Small intestine (tissue), 7 donors: ENCODE results near the gene PPP1R3C. TPM values are rescaled to one million over a fixed set of nuclear protein-coding genes. Genes with fewer than 3 reads are reported as not detected.
A peak's percentile ranks its signal among the peaks of the same experiment; 100 is the strongest.

Experiments used
- DNase-seq, 2 donors: peaks; one replicate each; pipeline versions ENCODE4 v3.0.0 to v3.0.0-alpha.2; 2013
- FAIRE-seq: peaks from 2 replicates; lab custom pipeline; 2012; peaks lifted over from hg19 to GRCh38; lab: Jason Lieb, UNC
- H3K27ac ChIP-seq, 3 donors: one replicate each; pipeline ENCODE4 v1.5.1; 2013; ENCODE audit warnings: low read length in 2 of 3, mild to moderate bottlenecking in 2 of 3, control low read depth in 1 of 3, inconsistent platforms in 1 of 3, low read depth in 1 of 3, moderate library complexity in 1 of 3
- H3K27me3 ChIP-seq, 3 donors: one replicate each; pipeline ENCODE4 v1.6.1; 2013; ENCODE audit warnings: low read length in 3 of 3, inconsistent platforms in 1 of 3; ENCODE audit not compliant: control insufficient read depth in 3 of 3, insufficient read depth in 3 of 3
- H3K36me3 ChIP-seq, 3 donors: one replicate each; pipeline ENCODE4 v1.6.1; 2013; ENCODE audit warnings: low read length in 3 of 3, inconsistent platforms in 1 of 3, low read depth in 1 of 3, mild to moderate bottlenecking in 1 of 3, moderate library complexity in 1 of 3; ENCODE audit not compliant: control insufficient read depth in 3 of 3, insufficient read depth in 2 of 3
- H3K4me1 ChIP-seq, 3 donors: one replicate each; pipeline ENCODE4 v1.6.1; 2013; ENCODE audit warnings: low read length in 2 of 3, inconsistent platforms in 1 of 3, low read depth in 1 of 3, mild to moderate bottlenecking in 1 of 3, moderate library complexity in 1 of 3; ENCODE audit not compliant: control insufficient read depth in 3 of 3, insufficient read depth in 2 of 3
- H3K4me3 ChIP-seq, 3 donors: one replicate each; pipeline ENCODE4 v1.5.1; 2013; ENCODE audit warnings: low read length in 3 of 3, control low read depth in 1 of 3, inconsistent platforms in 1 of 3, low read depth in 1 of 3, mild to moderate bottlenecking in 1 of 3, moderate library complexity in 1 of 3
- H3K9me3 ChIP-seq, 2 donors: one replicate each; pipeline ENCODE4 v1.6.1; 2013; ENCODE audit warnings: low read depth in 1 of 2, low read length in 1 of 2; ENCODE audit not compliant: control insufficient read depth in 2 of 2, insufficient read depth in 1 of 2
- WGBS, 3 donors: extraction: QIAGEN DNeasy Blood & Tissue Kit; methylation state at CpG; one replicate each; pipeline ENCODE4 v1.1.7; 2013; 5-methylcytosine and 5-hydroxymethylcytosine counted together
- polyA plus RNA-seq, 4 donors: library from polyadenylated mRNA; stranded (reverse) in 3 of 4; unstranded in 1 of 4; fragments of 200-250 nt in 3 of 4; fragments of 120-200 nt in 1 of 4; gene quantifications; one replicate each; pipeline versions ENCODE4 v1.2.1 to v1.2.3, GENCODE V29; 2013
- donor health status: healthy with polysubstance abuse.
- donor health status: control.
- donor health status: control.
- donor health status: Bipolar disorder and iron deficiency.
- donor health status: healthy.

PPP1R3C gene
- polyA plus RNA-seq, 4 donors, result 0.89 to 41.5 (median 2.2) TPM

DNA sequence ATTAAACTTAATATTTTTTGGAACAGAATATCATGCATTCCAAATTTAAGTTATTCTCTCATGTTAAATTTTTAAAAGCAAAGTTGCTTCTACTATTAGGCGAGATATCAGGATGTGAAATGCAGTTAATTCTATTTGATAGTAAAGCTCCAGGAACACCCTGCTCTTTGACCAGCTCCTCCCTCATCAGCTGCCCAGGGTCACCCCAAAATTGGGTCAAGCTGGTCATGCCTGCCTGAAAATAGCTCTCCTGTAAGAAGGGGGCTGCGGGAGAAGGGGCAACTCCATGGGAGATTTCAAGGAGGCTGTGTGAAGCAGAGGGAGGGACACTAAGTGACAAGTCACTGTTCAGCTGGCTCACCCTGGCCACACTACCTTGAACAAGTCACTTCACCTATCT is 5.9 kb downstream of the PPP1R3C start:
- Histone ChIP-seq H3K27ac (no peak overlapping the region), H3K4me1 (no peaks in the 10 kb centered on the region), H3K36me3 (peaks cover 0 to 21% (median 0%) of the 10 kb centered on the region in 3 donors), H3K4me3 (no peak overlapping the region), H3K27me3 (no peaks in the 10 kb centered on the region), H3K9me3 (peaks cover 0 to 4% of the 10 kb centered on the region in 2 donors)
- DNase-seq, result no peak
- FAIRE-seq, result no peak
- 86 to 88% (median 87%) methylated on average over 2 of the region's 2 CpGs for WGBS, 3 donors

DNA sequence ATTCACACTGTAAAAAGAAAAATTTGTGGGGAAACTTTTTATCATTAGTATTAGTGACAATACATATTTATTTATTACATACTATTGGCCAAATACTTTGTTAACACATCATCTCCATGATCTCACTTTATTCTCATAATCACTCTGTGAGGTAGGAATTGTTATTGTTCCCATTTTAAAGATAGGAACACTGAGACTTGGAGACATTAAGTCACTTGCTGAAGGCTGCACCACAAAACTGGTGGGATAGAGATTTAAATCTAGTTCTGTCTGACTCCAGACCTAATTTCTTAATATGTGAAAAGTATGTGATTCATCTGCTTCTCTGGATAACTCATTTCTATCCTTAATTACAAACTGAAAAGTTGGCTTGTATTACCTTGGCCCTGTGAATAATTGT is 8.2 kb downstream of the PPP1R3C start:
- H3K36me3 ChIP-seq, result peaks cover 0 to 13% (median 0%) of the 10 kb centered on the region in 3 donors
- H3K27ac ChIP-seq, result no peak overlapping the region
- H3K4me1 ChIP-seq, result no peaks in the 10 kb centered on the region
- DNase-seq (no peak), FAIRE-seq (no peak)
- peaks cover 0 to 6% of the 10 kb centered on the region in 2 donors for H3K9me3 ChIP-seq
- no peaks in the 10 kb centered on the region for H3K27me3 ChIP-seq
- H3K4me3 ChIP-seq, result no peak overlapping the region

DNA sequence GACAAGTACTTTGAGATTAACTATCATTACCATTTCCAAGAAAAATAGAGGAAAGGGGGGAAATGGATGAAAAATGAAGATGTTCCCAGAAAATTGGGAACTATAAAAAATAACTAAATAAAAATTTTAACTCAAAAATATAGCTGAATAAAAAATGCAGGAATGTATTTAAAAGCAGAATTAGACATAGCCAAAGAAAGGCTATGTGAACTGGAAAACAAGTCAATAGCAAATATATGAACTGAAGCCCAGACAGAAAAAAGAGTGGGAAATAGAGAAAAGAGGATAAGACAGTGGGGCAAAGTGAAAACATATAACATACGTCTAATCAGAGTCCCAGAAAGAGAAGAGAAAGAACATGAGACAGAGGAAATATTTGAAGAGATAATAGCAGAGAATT is 10.3 kb downstream of the PPP1R3C start:
- Histone ChIP-seq H3K4me1 (no peaks in the 10 kb centered on the region), H3K4me3 (no peak overlapping the region), H3K27me3 (no peaks in the 10 kb centered on the region), H3K27ac (no peak overlapping the region), H3K36me3 (peaks cover 0 to 13% (median 0%) of the 10 kb centered on the region in 3 donors), H3K9me3 (peaks cover 0 to 8% of the 10 kb centered on the region in 2 donors)
- 87 to 100% (median 89%) methylated on average over 1 of the region's 1 CpG for WGBS, 3 donors
- FAIRE-seq, result no peak
- DNase-seq, result no peak

DNA sequence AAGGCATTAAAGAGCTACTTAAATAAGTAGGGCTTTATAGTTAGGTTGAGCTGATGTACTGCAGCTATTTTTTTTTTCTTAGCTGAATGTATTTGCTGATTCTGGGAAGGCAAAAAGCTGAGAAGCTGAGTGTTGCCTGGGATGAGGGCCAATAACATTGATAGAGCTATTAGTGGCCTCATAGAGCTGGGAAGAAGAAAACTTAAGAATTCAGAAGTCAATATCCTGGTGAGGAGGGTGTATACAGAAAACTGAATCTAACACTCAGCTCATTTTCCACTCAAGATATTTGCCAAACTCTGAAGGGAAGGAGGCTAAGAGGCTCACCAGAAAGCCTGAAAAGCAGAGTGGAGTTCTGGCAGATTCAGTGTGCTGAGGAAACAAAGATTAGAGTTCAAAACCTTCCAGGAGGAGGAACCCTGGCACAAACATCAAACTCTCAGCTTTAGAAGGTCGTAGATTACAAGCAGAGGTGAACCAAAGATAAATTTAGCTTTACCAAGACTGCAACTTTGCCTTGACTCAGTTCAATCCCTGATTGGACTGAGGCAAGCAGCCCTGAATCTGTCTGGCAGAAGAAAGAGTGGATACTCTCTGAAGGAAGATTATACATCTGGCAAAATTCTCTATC is 11.3 kb downstream of the PPP1R3C start:
- FAIRE-seq (no peak), DNase-seq (no peak)
- Histone ChIP-seq H3K4me3 (no peak overlapping the region), H3K36me3 (peaks cover 0 to 7% (median 0%) of the 10 kb centered on the region in 3 donors), H3K27me3 (no peaks in the 10 kb centered on the region), H3K27ac (no peak overlapping the region), H3K4me1 (no peaks in the 10 kb centered on the region), H3K9me3 (peaks cover 0 to 8% of the 10 kb centered on the region in 2 donors)
- WGBS, 3 donors, result 27 to 63% (median 31%) methylated on average over 1 of the region's 1 CpG

DNA sequence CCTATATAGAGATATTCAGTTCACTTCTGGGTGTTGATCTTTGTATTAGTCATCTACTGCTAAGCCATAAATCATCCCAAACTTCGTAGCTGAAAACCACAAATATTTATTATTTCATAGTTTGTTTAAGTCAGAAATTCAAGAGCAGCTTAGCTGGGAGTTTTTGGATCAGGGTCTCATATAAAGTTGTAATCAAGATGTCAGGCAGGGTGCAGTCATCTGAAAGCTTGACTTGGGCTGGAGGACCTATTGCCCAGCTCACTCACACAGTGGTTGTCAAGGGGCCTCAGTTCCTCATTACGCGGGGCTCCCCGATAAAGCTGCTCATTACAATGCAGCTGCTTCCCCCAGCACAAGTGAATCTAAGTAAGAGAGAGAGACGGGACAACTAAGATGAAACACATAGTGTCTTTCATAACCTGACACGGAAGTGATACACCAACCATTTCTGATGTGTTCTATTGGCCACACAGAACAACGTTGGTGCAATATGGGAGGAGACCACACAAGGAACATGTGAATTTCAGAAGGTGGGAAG is 15.7 kb downstream of the PPP1R3C start:
- WGBS, 3 donors, result 68 to 75% (median 68%) methylated on average over 7 of the region's 7 CpGs

DNA sequence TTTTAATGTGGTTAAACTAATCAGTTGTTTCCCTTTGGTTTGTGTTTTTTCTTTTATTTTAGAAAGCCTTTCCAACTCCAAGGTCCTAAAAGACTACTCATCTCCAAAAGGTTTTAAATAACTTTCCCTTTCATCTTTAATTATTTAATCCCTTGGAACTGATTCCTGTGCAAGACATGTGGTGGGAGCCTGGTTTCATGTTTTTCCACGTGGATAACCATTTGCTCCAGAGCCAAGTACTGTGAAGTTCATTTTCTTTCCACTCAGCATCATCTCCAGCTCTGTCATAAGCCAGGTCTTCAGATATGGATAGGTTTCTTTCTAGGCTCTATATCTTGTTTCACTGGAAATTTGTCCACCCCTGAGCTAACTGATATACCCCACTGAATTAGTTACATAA is 16.7 kb downstream of the PPP1R3C start:
- FAIRE-seq (no peak), DNase-seq (no peak)
- no peaks in the 10 kb centered on the region for H3K4me1 ChIP-seq
- H3K27ac ChIP-seq, result no peak overlapping the region
- peaks cover 0 to 4% (median 0%) of the 10 kb centered on the region in 3 donors for H3K36me3 ChIP-seq
- peaks cover 0 to 3% of the 10 kb centered on the region in 2 donors for H3K9me3 ChIP-seq
- H3K27me3 ChIP-seq, result no peaks in the 10 kb centered on the region
- H3K4me3 ChIP-seq, result no peak overlapping the region
- WGBS, 3 donors, result 34 to 48% (median 48%) methylated on average over 1 of the region's 1 CpG

More for the DNA sequence above, 15.7 kb downstream of the PPP1R3C start:
- FAIRE-seq (no peak), DNase-seq (no peak)
- Histone ChIP-seq H3K27ac (no peak overlapping the region), H3K4me1 (no peaks in the 10 kb centered on the region), H3K27me3 (no peaks in the 10 kb centered on the region), H3K9me3 (peaks cover 0 to 6% of the 10 kb centered on the region in 2 donors), H3K4me3 (no peak overlapping the region), H3K36me3 (peaks cover 0 to 4% (median 0%) of the 10 kb centered on the region in 3 donors)

DNA sequence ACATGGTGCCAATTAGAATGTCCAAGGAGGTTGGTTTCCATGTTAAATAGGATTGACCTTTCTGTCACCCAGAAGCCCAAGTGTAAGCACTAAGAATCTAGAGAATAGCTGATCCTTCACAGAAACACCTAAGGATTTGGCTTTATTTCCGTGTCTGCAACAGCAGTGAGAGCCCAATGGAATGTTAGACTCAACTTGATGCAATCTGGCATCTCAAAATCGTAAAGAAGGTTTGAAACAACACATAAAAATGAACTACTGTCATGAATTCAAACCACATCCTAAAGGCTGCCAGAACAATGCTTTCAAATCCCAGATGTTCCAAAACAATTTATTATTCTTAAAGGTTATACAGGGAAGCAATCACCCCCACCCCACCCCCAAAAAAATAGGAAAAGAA is 18.6 kb downstream of the PPP1R3C start:
- no peak for DNase-seq
- Histone ChIP-seq H3K4me1 (peaks cover 0 to 1% (median 0%) of the 10 kb centered on the region in 3 donors), H3K4me3 (no peak overlapping the region), H3K9me3 (no peaks in the 10 kb centered on the region), H3K27me3 (no peaks in the 10 kb centered on the region), H3K27ac (peak overlapping the region in 1 of 3 donors; percentile 18), H3K36me3 (no peaks in the 10 kb centered on the region)
- WGBS, 3 donors, result 62 to 84% (median 70%) methylated on average over 2 of the region's 2 CpGs
- no peak for FAIRE-seq

DNA sequence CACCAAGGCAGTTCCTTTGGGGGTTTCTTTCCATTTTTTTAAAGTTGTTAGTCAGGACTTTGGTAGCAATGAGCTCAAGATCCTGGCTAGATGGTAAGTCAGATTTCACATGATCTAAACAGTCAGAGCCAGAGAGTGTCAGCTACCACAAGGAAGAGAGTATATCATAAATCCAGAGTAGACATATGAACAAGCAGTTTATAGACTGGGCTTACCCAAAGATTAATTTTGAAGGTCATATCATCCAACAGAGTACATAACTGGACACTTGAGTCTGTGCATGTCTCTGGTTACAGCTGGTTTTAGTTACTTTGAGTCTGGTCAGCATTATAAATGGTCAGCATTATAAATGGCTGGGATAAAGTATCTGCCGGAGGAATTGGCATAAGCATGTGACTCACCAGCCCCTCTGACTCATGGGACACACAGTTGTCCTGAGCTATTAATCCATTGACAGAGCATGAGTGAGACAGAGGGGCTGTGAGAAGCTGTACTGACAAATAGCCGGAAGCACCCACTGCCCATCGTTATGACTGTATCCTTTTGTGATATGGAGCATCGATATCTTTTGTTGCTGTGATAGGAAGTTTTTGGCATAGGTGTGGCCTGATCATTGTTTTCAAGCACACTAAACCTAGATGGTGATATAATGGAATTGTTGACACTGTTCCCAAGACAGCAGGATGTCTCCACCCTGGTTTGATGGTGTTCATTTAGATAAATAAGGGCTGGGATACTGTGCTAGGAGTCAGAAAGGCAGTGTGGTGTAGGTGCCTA is 19.3 kb downstream of the PPP1R3C start:
- H3K4me1 ChIP-seq, result peaks cover 0 to 7% (median 0%) of the 10 kb centered on the region in 3 donors
- no peak overlapping the region for H3K4me3 ChIP-seq
- H3K36me3 ChIP-seq, result no peaks in the 10 kb centered on the region
- DNase-seq, result peak in 1 of 2 donors; percentile 38
- H3K27ac ChIP-seq, result peak overlapping the region in 1 of 3 donors; percentile 18
- no peak for FAIRE-seq
- no peaks in the 10 kb centered on the region for H3K27me3 ChIP-seq
- H3K9me3 ChIP-seq, result no peaks in the 10 kb centered on the region
- 58 to 79% (median 67%) methylated on average over 4 of the region's 4 CpGs for WGBS, 3 donors
